Stomach (tissue), 9 donors: ENCODE data around the gene MBD3L5. TPM values are rescaled to one million over a fixed set of nuclear protein-coding genes. Genes with fewer than 3 reads are reported as not detected.
"Not testable (repeated sequence)": the region's sequence is repeated elsewhere in the genome, so short reads cannot be mapped to it uniquely, and the experiment has no call there.

Experiments
- DNase-seq, 2 donors: peaks; one replicate each; pipeline versions ENCODE4 v3.0.0 to v3.0.0-alpha.2; 2013 to 2019
- H3K27ac ChIP-seq, 5 donors: fragments of 200-600 bp in 4 of 5; sonication (generic) in 4 of 5; one replicate each; pipeline ENCODE4 v1.5.1; 2013 to 2019; ENCODE audit warnings: mild to moderate bottlenecking in 1 of 5, moderate library complexity in 1 of 5
- H3K27me3 ChIP-seq, 3 donors: fragments of 200-600 bp; sonication (generic); one replicate each; pipeline ENCODE4 v1.5.1; 2017 to 2019; ENCODE audit warnings: mixed run types in 1 of 3
- H3K36me3 ChIP-seq, 4 donors: fragments of 200-600 bp; sonication (generic); 1 replicate in 3 of 4; 2 replicates in 1 of 4; pipeline ENCODE4 v1.5.1; 2016 to 2019
- H3K4me1 ChIP-seq, 4 donors: fragments of 200-600 bp; sonication (generic); one replicate each; pipeline ENCODE4 v1.5.1; 2016 to 2019
- H3K4me3 ChIP-seq, 4 donors: fragments of 200-600 bp; sonication (generic) in 3 of 4; one replicate each; pipeline ENCODE4 v1.5.1; 2016 to 2019; ENCODE audit warnings: mild to moderate bottlenecking in 1 of 4
- H3K9me3 ChIP-seq, 4 donors: fragments of 200-600 bp; sonication (generic); one replicate each; pipeline ENCODE4 v1.5.1; 2016 to 2019
- CTCF ChIP-seq, 7 experiments: fragments of 450-650 bp in 4 of 7; fragments of 200-600 bp in 3 of 7; sonication (generic) in 3 of 7; IDR thresholded peaks; one replicate each; pipeline ENCODE4 v1.5.1; 2016 to 2019; ENCODE audit warnings: antibody characterized with exemption in 7 of 7, control low read depth in 2 of 7, mild to moderate bottlenecking in 1 of 7
- EP300 ChIP-seq: sonication (generic); formaldehyde crosslinking; IDR thresholded peaks from one replicate; pipeline ENCODE4 v1.6.1; 2017; ENCODE audit warnings: antibody characterized with exemption
- POLR2A ChIP-seq, 4 donors: fragments of 450-650 bp; IDR thresholded peaks; one replicate each; pipeline ENCODE4 v1.6.1; 2016; ENCODE audit warnings: antibody characterized with exemption in 4 of 4, control low read depth in 2 of 4, mild to moderate bottlenecking in 1 of 4, moderate library complexity in 1 of 4
- POLR2AphosphoS5 ChIP-seq, 3 donors: sonication (generic); formaldehyde crosslinking; IDR thresholded peaks; one replicate each; pipeline ENCODE4 v1.6.1; 2016; ENCODE audit warnings: antibody characterized with exemption in 3 of 3
- WGBS, 5 donors: extraction: QIAGEN DNeasy Blood & Tissue Kit in 3 of 5; methylation state at CpG; one replicate each; pipeline versions ENCODE4 v1.1.5 to v1.1.7; 2013 to 2018; 5-methylcytosine and 5-hydroxymethylcytosine counted together
- intact Hi-C: fragments of 100-400 bp; cut with DNase I; formaldehyde crosslinking; loops from one replicate; pipeline ENCODE4 v1.15.1; 2023; ENCODE audit warnings: low total_unique reads
- polyA plus RNA-seq, 3 donors: library from polyadenylated mRNA; stranded (reverse); fragments of 200-250 nt; gene quantifications; one replicate each; pipeline ENCODE4 v1.2.3, GENCODE V29; 2013
- total RNA-seq, 5 donors: library from RNA; depleted of rRNA; stranded (reverse); fragments of >200 nt; gene quantifications; one replicate each; pipeline versions ENCODE4 v1.1.0 to v1.2.3, GENCODE V29; 2014 to 2016
- donor health status: healthy with polysubstance abuse.
- donor health status: Bipolar disorder and iron deficiency.
- donor health status: healthy.

The MBD3L5 gene
- total and polyA plus RNA-seq, 8 donors: not detected

- Histone ChIP-seq H3K27ac (no peak overlapping the region), H3K4me3 (no peak overlapping the region), H3K9me3 (no peaks in the 10 kb centered on the region), H3K4me1 (peaks cover 0 to 2% (median 0%) of the 10 kb centered on the region in 4 donors), H3K27me3 (no peaks in the 10 kb centered on the region), H3K36me3 (no peaks in the 10 kb centered on the region)
- 87 to 93% (median 89%) methylated on average over 9 of the region's 9 CpGs for WGBS, 5 donors
- intact Hi-C loops: no loop called here
- TF ChIP-seq CTCF (IDR thresholded peaks at IDR 0.05) (no peak), EP300 (no peak), POLR2A (IDR thresholded peaks at IDR 0.05) (no peak)
- no peak for DNase-seq
Measured at GRCh38 chr19:7063764-7064418, 33.5 kb downstream of the MBD3L5 start.

GRCh38 chr19:7067122-7067521 is 36.7 kb downstream of the MBD3L5 start:
- H3K9me3 ChIP-seq, H3K4me3 ChIP-seq, H3K27me3 ChIP-seq, H3K27ac ChIP-seq, intact Hi-C loops: not testable (repeated sequence)
- WGBS, 5 donors: 46 to 65% (median 50%) methylated on average over 12 to 13 of the region's 13 CpGs
- peaks cover 9 to 16% (median 14%) of the 10 kb centered on the region in 4 donors for H3K4me1 ChIP-seq
- peak; percentile 20 to 31 for DNase-seq
- peaks cover 9 to 16% (median 16%) of the 10 kb centered on the region in 4 donors for H3K36me3 ChIP-seq

GRCh38 chr19:7067716-7068115 is 37.3 kb downstream of the MBD3L5 start:
- no peak overlapping the region for H3K27ac ChIP-seq
- no peaks in the 10 kb centered on the region for H3K27me3 ChIP-seq
- H3K4me1 ChIP-seq: peaks cover 9 to 16% (median 14%) of the 10 kb centered on the region in 4 donors
- peaks cover 15 to 22% (median 21%) of the 10 kb centered on the region in 4 donors for H3K36me3 ChIP-seq
- H3K4me3 ChIP-seq: no peak overlapping the region
- no peak for TF ChIP-seq POLR2AphosphoS5 (IDR thresholded peaks at IDR 0.05)
- no peak for TF ChIP-seq POLR2A (IDR thresholded peaks at IDR 0.05)
- WGBS, 5 donors: 79 to 91% (median 84%) methylated on average over 2 of the region's 2 CpGs
- no peaks in the 10 kb centered on the region for H3K9me3 ChIP-seq
- no peak for DNase-seq
- intact Hi-C loops: no loop called here

- peak overlapping the region; percentile 76 to 98 (median 88) for H3K4me3 ChIP-seq
- H3K27ac ChIP-seq: peak overlapping the region in 4 of 5 donors; percentile 18 to 93 (median 88)
- no peak for DNase-seq
- peaks cover 9 to 16% (median 14%) of the 10 kb centered on the region in 4 donors for H3K4me1 ChIP-seq
- intact Hi-C loops: no loop called here
- TF ChIP-seq POLR2AphosphoS5 (IDR thresholded peaks at IDR 0.05) (no peak), POLR2A (IDR thresholded peaks at IDR 0.05) (no peak), EP300 (no peak), CTCF (IDR thresholded peaks at IDR 0.05) (no peak)
- no peaks in the 10 kb centered on the region for H3K27me3 ChIP-seq
- 72 to 81% (median 80%) methylated on average over 6 of the region's 6 CpGs for WGBS, 5 donors
- peaks cover 22 to 31% (median 30%) of the 10 kb centered on the region in 4 donors for H3K36me3 ChIP-seq
- peaks cover 0 to 4% (median 0%) of the 10 kb centered on the region in 4 donors for H3K9me3 ChIP-seq
Measured at GRCh38 chr19:7068599-7068998, 38.2 kb downstream of the MBD3L5 start.

GRCh38 chr19:7069042-7069903 is 38.9 kb downstream of the MBD3L5 start, which contains the start of gene ZNF557:
Gene ZNF557 (plus strand): TSS chr19:7069703. CDS start chr19:7075075, 5,372 bp downstream.
- H3K27ac ChIP-seq: peak within 1 kb of the TSS; percentile 81 to 96 (median 91)
- peaks cover 9 to 16% (median 14%) of the 10 kb centered on the region in 4 donors for H3K4me1 ChIP-seq
- TF ChIP-seq POLR2AphosphoS5 (IDR thresholded peaks at IDR 0.05) (peak in 2 of 3 donors; percentile 64 to 78), EP300 (no peak), CTCF (IDR thresholded peaks at IDR 0.05) (no peak), POLR2A (IDR thresholded peaks at IDR 0.05) (no peak)
- H3K27me3 ChIP-seq: no peaks in the 10 kb centered on the region
- H3K36me3 ChIP-seq: peaks cover 29 to 38% (median 37%) of the 10 kb centered on the region in 4 donors
- intact Hi-C loops: no loop called here
- peak; percentile 99 to 100 for DNase-seq
- H3K4me3 ChIP-seq: peak within 1 kb of the TSS; percentile 76 to 98 (median 88)
- H3K9me3 ChIP-seq: peaks cover 0 to 5% (median 0%) of the 10 kb centered on the region in 4 donors
- 0 to 2% (median 1%) methylated on average over 42 to 56 of the region's 56 CpGs for WGBS, 5 donors
